ENCODE measurements around the gene FARS2. TPM values are rescaled to one million over a fixed set of nuclear protein-coding genes. Genes with fewer than 3 reads are reported as not detected.

Gene FARS2
- polyA plus RNA-seq, 2 of the 4 experiments (the other 2 are of a cell fraction), result 12.9 to 17.5 TPM

GRCh38 chr6:5517796-5518195 is 256.5 kb downstream of the FARS2 start:
- ChIA-PET POLR2A (no interaction called here), CTCF (no interaction called here)
- no peak overlapping the region for H3K4me2 ChIP-seq
- H3K4me3 ChIP-seq, result no peak overlapping the region
- TF ChIP-seq EHF (CRISPR knock-in tag; IDR thresholded peaks at IDR 0.05), result no peak
- no peak for TF ChIP-seq SREBF2 (IDR thresholded peaks at IDR 0.05)
- no peak for TF ChIP-seq MAFK (IDR thresholded peaks at IDR 0.05; ENCODE audit: partially characterized antibody)
- no peak overlapping the region for H3K27ac ChIP-seq
- FAIRE-seq (no peak), DNase-seq (ENCODE audit: low read depth in 1 of 2, low spot score in 1 of 2) (no peak), ATAC-seq (no peak)
- 92% methylated on average over 2 of the region's 2 CpGs for WGBS (ENCODE audit: missing lambda C conversion rate)
- H3K9me3 ChIP-seq, result no peaks in the 10 kb centered on the region
- no peaks in the 10 kb centered on the region for H3K4me1 ChIP-seq

GRCh38 chr6:5518936-5519491 is 257.7 kb downstream of the FARS2 start:
- no peak for FAIRE-seq
- ChIA-PET POLR2A (no interaction called here), CTCF (interaction anchor here (1.0 kb wide), 1 partner anchor 378 kb away, joined by 3 read pairs; no protein-coding TSS in a partner anchor)
- ATAC-seq, result no peak
- no peak for DNase-seq (ENCODE audit: low read depth in 1 of 2, low spot score in 1 of 2)
- no peaks in the 10 kb centered on the region for H3K9me3 ChIP-seq
- H3K27ac ChIP-seq, result no peak overlapping the region
- no peak for TF ChIP-seq E2F6 (IDR thresholded peaks at IDR 0.05; ENCODE audit: borderline replicate concordance, low read depth)
- TF ChIP-seq ELK1 (IDR thresholded peaks at IDR 0.05; ENCODE audit: low read depth, low read length), result no peak
- no peak for TF ChIP-seq TP53 (CRISPR knock-in tag; IDR thresholded peaks at IDR 0.05)
- TF ChIP-seq SMC3 (IDR thresholded peaks at IDR 0.05), result no peak
- no peak for TF ChIP-seq ZNF302 (CRISPR knock-in tag; IDR thresholded peaks at IDR 0.05)
- TF ChIP-seq FOXS1 (CRISPR knock-in tag; IDR thresholded peaks at IDR 0.05), result no peak
- no peak for TF ChIP-seq PHF8 (IDR thresholded peaks at IDR 0.05; ENCODE audit: borderline replicate concordance, low read depth)
- TF ChIP-seq CHD2 (IDR thresholded peaks at IDR 0.05; ENCODE audit: low read length, partially characterized antibody), result no peak
- no peak for TF ChIP-seq MAZ (IDR thresholded peaks at IDR 0.05; ENCODE audit: borderline replicate concordance, low read depth, low read length)
- no peak for TF ChIP-seq HOXB5 (CRISPR knock-in tag; IDR thresholded peaks at IDR 0.05)
- no peak for TF ChIP-seq EHF (CRISPR knock-in tag; IDR thresholded peaks at IDR 0.05)
- no peak for TF ChIP-seq SREBF2 (IDR thresholded peaks at IDR 0.05)
- no peak for TF ChIP-seq ATOH8 (CRISPR knock-in tag; IDR thresholded peaks at IDR 0.05; ENCODE audit: low read depth)
- TF ChIP-seq CBX2 (IDR thresholded peaks at IDR 0.05; ENCODE audit: borderline replicate concordance, low read depth), result no peak
- no peak for TF ChIP-seq ZFP36 (IDR thresholded peaks at IDR 0.05; ENCODE audit: borderline replicate concordance, partially characterized antibody)
- TF ChIP-seq CHD4 (IDR thresholded peaks at IDR 0.05; ENCODE audit: borderline replicate concordance), result no peak
- TF ChIP-seq POLR2A (IDR thresholded peaks at IDR 0.05; ENCODE audit: low read length), result no peak
- TF ChIP-seq CTCF (IDR thresholded peaks at IDR 0.05), result no peak
- no peak overlapping the region for H3K4me2 ChIP-seq
- H3K4me3 ChIP-seq, result no peak overlapping the region
- H3K4me1 ChIP-seq, result no peaks in the 10 kb centered on the region

GRCh38 chr6:5520796-5521195 is 259.5 kb downstream of the FARS2 start:
- no peak for DNase-seq (ENCODE audit: low read depth in 1 of 2, low spot score in 1 of 2)
- Histone ChIP-seq H3K4me3 (no peak overlapping the region), H3K4me2 (no peak overlapping the region), H3K4me1 (no peaks in the 10 kb centered on the region), H3K9me3 (no peaks in the 10 kb centered on the region), H3K27ac (no peak overlapping the region)
- ChIA-PET POLR2A (no interaction called here), CTCF (interaction anchor here (1.1 kb wide), 1 partner anchor 50 kb away, joined by 3 read pairs; no protein-coding TSS in a partner anchor)
- no peak for ATAC-seq
- no peak for FAIRE-seq
- 81% methylated on average over 2 of the region's 2 CpGs for WGBS (ENCODE audit: missing lambda C conversion rate)
- no peak for TF ChIP-seq PHF8 (IDR thresholded peaks at IDR 0.05; ENCODE audit: borderline replicate concordance, low read depth)
- no peak for TF ChIP-seq HDAC2 (IDR thresholded peaks at IDR 0.05)
- no peak for TF ChIP-seq MAFK (IDR thresholded peaks at IDR 0.05; ENCODE audit: partially characterized antibody)
- no peak for TF ChIP-seq CBX8 (IDR thresholded peaks at IDR 0.05)
- TF ChIP-seq USF2 (IDR thresholded peaks at IDR 0.05), result no peak
- no peak for TF ChIP-seq FOXS1 (CRISPR knock-in tag; IDR thresholded peaks at IDR 0.05)
- no peak for TF ChIP-seq GATA3 (IDR thresholded peaks at IDR 0.05; ENCODE audit: borderline replicate concordance)
- no peak for TF ChIP-seq RCOR1 (IDR thresholded peaks at IDR 0.05; ENCODE audit: low read depth, low read length)
- no peak for TF ChIP-seq POLR2AphosphoS2 (conservative IDR thresholded peaks at IDR 0.05; ENCODE audit: low read length)
- TF ChIP-seq FOSB (CRISPR knock-in tag; IDR thresholded peaks at IDR 0.05), result no peak
- no peak for TF ChIP-seq FOSL2 (IDR thresholded peaks at IDR 0.05)
- TF ChIP-seq FOSL2 (CRISPR knock-in tag; IDR thresholded peaks at IDR 0.05), result no peak
- TF ChIP-seq CBX2 (IDR thresholded peaks at IDR 0.05; ENCODE audit: borderline replicate concordance, low read depth), result no peak
- no peak for TF ChIP-seq MAZ (IDR thresholded peaks at IDR 0.05; ENCODE audit: borderline replicate concordance, low read depth, low read length)
- no peak for TF ChIP-seq CTCF (IDR thresholded peaks at IDR 0.05)

Data from A549 (cell line).